NCI-H69 (cell line): ENCODE data around the gene BRPF1.
A peak's percentile ranks its signal among the peaks of the same experiment; 100 is the strongest.

Experiments
- DNase-seq: peaks from one replicate; lab custom pipeline; 2025; lab: John Stamatoyannopoulos, UW

The BRPF1 gene

DNA sequence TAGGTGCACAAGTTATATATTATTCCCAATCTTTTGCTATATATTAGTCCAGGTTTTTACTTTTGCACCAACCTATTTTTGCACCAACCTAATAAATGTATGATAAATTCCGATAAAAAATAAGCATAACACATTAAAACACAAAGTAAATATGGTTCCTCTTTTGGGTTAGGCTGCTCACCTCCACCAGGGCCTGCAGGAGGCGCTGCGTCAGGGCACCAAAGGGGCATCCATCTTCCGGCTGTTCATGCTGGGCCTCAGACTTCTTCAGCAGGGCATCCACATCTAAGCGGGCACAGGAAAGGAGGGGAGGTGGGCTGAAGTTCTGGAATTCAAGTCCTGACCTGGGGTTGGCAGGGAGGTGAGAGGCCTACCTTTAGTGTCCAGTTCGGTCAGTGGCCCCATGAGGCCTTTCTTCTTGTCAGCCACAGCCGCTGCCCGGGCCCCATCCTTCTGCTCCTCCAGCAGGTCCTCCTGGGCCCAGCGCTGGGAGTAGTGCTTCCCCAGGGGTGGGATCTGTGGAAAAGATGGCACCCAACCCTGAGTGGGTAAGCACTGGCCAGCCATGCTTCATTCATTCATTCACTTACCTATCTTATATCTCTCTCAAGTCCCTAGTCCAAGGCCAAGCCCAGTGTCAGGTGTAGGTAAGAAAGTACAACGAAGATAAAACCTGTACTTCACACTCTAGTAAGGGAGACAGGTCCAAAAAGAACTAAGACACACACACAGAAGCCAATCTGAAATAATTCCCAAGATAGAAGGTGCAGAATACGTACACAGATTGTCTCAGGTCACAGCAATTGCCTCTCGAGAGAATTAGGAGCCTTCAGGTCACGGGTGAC, 55.5 kb downstream of the BRPF1 start:
- no peak for DNase-seq

DNA sequence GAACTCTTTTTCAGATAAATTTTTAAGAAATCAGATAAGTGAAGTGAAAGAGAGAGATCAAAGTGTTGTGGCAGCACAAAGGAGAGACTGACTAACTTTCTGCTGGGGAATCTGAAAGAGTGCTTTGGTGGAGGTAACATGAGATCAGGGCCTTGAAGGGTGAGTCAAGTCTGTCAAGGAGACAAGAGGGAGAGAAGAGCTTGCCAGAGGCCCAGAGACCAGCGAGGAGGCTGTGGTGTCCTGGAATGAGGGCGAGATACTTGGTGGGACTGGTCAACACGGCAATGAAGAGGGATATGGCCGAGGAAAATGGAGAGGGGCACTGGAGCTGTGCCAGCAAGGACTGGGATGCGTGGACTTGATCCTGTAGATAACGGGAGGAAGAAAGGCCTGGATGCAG, 56.2 kb downstream of the BRPF1 start:
- DNase-seq, result no peak

DNA sequence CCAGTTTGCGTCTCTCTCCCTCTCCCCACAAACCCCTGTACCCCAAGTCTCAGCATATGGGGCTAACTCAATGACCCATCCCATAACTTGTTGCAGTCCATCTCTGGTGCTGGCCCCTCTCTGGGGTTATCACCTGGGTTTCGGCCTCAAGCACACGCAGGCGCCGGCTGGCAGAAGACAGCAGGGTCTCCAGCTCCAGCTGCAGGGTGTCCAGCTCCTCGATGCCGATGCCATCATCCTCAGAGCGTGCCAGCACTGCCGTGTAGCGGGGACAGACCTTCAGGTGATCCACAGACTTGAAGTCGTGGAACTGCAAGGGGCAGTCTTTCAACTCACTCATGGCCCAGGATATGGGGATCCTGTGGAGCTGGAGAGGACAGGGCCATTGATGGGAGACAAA, 59.6 kb downstream of the BRPF1 start:
- no peak for DNase-seq

DNA sequence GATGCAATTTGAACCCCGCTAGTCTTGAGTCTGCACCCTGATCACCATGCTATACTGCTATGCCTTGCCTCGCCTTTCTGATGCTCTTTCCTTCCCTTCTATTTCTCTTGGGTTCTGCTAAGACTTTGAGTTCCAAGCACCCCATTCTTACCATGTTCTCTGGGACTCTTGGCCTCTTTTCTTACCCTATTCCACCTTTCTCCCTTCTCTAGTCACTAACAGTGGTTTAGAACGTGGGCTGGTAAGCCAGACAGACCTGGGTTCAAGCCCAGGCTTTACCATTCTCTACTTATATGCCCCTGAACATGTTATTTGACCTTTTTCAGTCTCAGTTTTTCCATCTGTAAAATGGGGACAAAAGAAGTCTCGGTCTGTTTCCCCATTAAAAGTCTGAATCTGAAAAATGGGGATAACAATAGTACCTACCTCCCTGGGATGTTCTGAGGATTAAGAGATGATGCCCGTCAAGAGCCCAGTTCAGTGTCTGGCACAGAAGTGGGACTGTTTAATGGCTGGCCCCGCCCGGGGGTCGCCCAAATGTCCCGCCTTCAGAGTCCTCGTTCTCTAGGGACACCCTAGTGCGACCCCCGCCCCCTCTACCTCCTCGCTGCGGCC, 60.4 kb downstream of the BRPF1 start:
- no peak for DNase-seq

DNA sequence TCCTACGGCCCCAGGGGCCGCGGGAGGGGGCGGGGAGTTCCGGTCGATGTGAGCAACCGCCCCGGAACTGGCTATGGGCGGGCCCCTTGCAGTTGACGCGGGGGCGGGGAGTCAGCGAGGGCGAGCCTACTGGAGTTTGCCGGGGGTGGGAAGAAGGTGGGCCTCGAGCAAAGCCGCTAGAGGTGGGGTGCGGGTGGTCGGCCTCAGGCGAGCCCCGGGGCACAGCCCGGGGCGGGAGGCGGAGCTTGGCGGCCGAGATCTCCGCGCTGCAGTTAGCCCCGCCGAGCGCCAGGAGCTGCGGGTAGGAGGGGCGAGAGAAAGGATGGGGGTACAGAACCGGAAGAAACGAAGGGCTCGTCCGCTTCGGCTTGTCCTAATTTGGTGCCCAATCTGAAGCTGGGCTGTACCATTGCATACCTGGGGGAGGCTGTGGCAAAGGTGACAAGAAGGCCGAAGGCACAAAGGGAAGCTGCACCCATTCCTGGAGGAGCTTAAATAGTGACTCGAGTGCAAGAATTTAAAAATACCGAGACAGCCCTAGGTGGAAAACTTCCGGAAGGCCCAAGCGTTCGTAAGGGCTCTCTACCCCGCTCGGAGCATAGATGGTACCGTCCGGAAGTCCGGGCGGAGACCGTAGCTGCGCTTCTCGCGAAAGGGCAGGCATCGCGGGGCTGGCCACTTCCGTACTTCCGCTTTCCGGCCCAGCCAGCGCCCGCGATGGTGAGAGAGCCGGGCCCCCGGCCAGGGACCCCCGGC, 61.0 kb downstream of the BRPF1 start, which contains the start of the genes ARPC4 and TADA3:
Gene ARPC4, plus strand, starts transcription at position 678 of the 756 bp plus-strand sequence. Its CDS starts 40 bp downstream, at position 718.
Gene TADA3, minus strand, starts transcription at position 69 of the 756 bp plus-strand sequence. CDS start 1,007 bp downstream, outside the sequence.
- peak; percentile 94 for DNase-seq

DNA sequence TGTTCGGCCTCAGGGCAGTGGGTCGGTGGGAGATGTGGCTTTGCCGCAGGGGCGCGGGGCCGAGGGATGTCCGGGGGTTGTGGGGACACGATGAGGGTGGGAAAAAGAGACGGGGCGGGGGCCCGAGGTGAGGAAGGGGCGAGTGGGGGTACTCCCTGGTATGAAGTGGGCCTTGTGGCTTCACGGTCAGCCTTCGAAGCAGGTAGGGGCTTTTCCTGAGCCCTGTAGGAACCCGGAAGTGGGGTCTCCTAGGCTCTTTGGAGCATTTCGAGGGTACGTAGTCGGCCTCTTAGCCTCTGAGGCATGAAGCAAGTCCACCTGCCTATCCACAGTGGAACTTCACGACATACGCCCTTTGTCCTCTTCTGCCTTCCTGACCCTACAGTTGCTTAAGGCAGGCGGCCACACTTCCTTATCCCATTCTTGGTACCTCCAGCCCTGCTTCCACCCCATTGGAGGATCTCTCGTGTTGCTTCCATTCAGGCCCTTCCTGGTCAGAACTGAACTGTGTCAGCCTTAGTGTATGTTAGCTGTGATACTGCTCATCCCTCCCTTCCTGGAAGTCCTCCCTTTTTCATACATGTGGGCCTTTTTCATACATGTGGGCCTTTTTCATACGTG, 61.7 kb downstream of the BRPF1 start:
- peak; percentile 47 for DNase-seq

DNA sequence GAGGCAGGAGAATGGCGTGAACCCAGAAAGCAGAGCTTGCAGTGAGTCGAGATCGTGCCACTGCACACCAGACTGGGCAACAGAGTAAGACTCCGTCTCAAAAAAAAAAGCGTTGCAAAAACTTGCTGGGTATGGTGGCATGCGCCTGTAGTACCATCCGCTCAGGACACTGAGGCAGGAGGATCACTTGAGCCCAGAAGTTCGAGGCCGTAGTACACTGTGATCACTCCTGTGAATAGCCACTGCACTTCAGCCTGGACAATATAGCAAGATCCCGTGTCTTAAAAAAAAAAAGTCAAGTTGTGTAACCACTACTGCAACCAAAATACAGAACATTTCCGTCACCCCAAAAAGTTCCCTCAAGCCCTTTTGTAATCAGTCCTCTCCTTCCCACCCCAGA, 62.9 kb downstream of the BRPF1 start:
- DNase-seq, result no peak

DNA sequence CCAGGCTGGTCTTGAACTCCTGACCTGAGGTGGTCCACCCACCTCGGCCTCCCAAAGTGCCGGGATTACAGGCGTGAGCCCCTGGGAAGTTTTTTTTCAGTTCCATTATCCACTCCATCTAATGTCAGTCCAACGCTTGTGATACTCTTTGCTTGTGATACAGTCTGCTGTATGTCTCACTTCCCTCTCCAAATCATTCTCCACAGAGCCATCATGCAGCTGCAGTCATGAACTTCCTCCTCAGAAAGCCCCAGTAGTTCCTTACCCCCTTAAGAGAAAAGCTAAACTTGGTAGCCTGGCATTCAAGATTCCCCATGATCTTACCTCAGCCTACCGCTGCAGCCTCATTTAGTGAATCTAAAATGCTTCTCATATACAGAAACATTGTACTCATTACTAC, 63.7 kb downstream of the BRPF1 start:
- no peak for DNase-seq

DNA sequence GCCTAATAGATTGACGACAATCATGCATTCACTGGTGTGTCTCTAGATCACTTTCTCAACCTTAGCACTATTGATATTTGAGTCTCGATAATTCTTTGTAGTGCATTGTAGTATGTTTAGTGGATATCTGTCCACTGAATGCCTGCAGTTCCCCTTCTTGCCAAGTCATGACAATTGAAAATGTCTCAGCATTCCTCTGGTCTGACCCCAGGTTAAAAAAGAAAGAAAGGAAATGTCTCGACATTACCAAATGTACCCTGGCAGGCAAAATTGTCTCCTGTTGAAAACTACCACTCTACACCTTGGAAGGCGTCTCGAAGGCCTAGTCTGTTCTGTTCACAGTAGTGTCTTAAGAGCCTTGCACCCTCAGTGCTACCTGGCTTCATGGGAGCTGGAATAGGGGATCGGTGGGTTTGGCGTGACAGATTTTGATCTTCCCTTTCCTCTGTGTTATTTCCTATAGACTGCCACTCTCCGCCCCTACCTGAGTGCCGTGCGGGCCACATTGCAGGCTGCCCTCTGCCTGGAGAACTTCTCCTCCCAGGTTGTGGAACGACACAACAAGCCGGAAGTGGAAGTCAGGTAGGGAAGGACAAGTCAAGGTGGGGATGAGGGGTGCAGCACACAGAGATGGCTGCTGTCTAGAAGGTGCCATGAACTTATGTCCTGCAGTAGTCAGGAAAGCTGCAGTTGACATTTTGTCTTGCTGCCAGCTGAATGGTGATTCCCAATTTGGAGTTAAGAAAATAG, 65.8 kb downstream of the BRPF1 start:
- DNase-seq, result no peak
